T1000 (cell line): ENCODE measurements around the gene SPAG6.

Source experiments
- DNase-seq: peaks from one replicate; lab custom pipeline; 2025; ENCODE audit warnings: mixed read lengths; lab: John Stamatoyannopoulos, UW

SPAG6 gene

GRCh38 chr10:22321924-22322640 lies 23.2 kb upstream of the SPAG6 start:
- DNase-seq: peak; percentile 93

- DNase-seq: no peak
Measured at GRCh38 chr10:22322641-22323160, 22.6 kb upstream of the SPAG6 start.

GRCh38 chr10:22323538-22324305 lies 21.6 kb upstream of the SPAG6 start:
- no peak for DNase-seq

- DNase-seq: no peak
Measured at GRCh38 chr10:22324413-22324812, 20.9 kb upstream of the SPAG6 start.

GRCh38 chr10:22324893-22325271 lies 20.4 kb upstream of the SPAG6 start:
- no peak for DNase-seq

- peak; percentile 98 for DNase-seq
Measured at GRCh38 chr10:22325272-22326144, 19.8 kb upstream of the SPAG6 start.

GRCh38 chr10:22326145-22326702 lies 19.1 kb upstream of the SPAG6 start:
- DNase-seq: no peak

GRCh38 chr10:22329150-22329549 lies 16.1 kb upstream of the SPAG6 start:
- no peak for DNase-seq

- DNase-seq: no peak
Measured at GRCh38 chr10:22332116-22332692, 13.1 kb upstream of the SPAG6 start.

- no peak for DNase-seq
Measured at GRCh38 chr10:22333167-22333974, 11.9 kb upstream of the SPAG6 start.

- DNase-seq: no peak
Measured at GRCh38 chr10:22333975-22334282, 11.4 kb upstream of the SPAG6 start.

- no peak for DNase-seq
Measured at GRCh38 chr10:22334414-22335172, 10.7 kb upstream of the SPAG6 start.

GRCh38 chr10:22335173-22335933 lies 9.9 kb upstream of the SPAG6 start:
- no peak for DNase-seq

- DNase-seq: no peak
Measured at GRCh38 chr10:22338185-22338900, 7.0 kb upstream of the SPAG6 start.

- no peak for DNase-seq
Measured at GRCh38 chr10:22338931-22339330, 6.4 kb upstream of the SPAG6 start.

GRCh38 chr10:22339761-22340328 lies 5.5 kb upstream of the SPAG6 start:
- DNase-seq: no peak

- peak; percentile 100 for DNase-seq
Measured at GRCh38 chr10:22340329-22341189, 4.7 kb upstream of the SPAG6 start.
